ENCODE data around the gene FOXP1. TPM values are rescaled to one million over a fixed set of nuclear protein-coding genes. Genes with fewer than 3 reads are reported as not detected.

Gene FOXP1
- total RNA-seq, 1 donor from 2014 or later, result 195 TPM

GRCh38 chr3:71121429-71122167 is 461.9 kb downstream of the FOXP1 start:
- no peak overlapping the region for H3K4me3 Mint-ChIP-seq (ENCODE audit: unreplicated experiment)
- DNase-seq (ENCODE audit: extremely low spot score, unreplicated experiment), result no peak
- no peak overlapping the region for H3K27ac Mint-ChIP-seq (ENCODE audit: unreplicated experiment)
- TF ChIP-seq CTCF (IDR thresholded peaks at IDR 0.05), result no peak
- no peaks in the 10 kb centered on the region for H3K27me3 Mint-ChIP-seq (ENCODE audit: unreplicated experiment)
- no peaks in the 10 kb centered on the region for H3K9me3 Mint-ChIP-seq (ENCODE audit: unreplicated experiment)
- peaks cover 49% of the 10 kb centered on the region for H3K4me1 Mint-ChIP-seq (ENCODE audit: unreplicated experiment)
- H3K36me3 Mint-ChIP-seq (ENCODE audit: unreplicated experiment), result peaks cover 12% of the 10 kb centered on the region

DNA sequence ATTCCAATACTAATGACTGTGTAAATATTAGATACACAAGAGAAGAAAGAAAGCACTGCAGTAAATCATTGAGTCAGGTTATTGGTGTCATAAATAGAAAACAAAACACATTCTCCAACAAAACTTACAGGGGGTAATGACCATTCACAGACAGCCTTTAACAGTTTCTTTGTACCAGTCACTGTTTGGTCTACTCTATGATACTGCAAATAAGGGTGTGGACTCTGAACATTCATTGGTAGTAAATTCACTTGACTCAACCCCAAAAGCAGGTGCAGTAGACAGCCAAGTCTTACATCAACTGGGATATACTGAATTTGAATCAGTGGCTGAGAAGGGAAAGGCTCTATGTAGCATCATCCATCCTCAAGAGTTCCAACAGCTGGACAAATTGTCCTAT is 463.5 kb downstream of the FOXP1 start:
- no peak overlapping the region for H3K4me3 Mint-ChIP-seq (ENCODE audit: unreplicated experiment)
- H3K36me3 Mint-ChIP-seq (ENCODE audit: unreplicated experiment), result peaks cover 11% of the 10 kb centered on the region
- H3K27ac Mint-ChIP-seq (ENCODE audit: unreplicated experiment), result no peak overlapping the region
- TF ChIP-seq CTCF (IDR thresholded peaks at IDR 0.05), result no peak
- H3K4me1 Mint-ChIP-seq (ENCODE audit: unreplicated experiment), result peaks cover 50% of the 10 kb centered on the region
- no peaks in the 10 kb centered on the region for H3K27me3 Mint-ChIP-seq (ENCODE audit: unreplicated experiment)
- DNase-seq (ENCODE audit: extremely low spot score, unreplicated experiment), result no peak
- no peaks in the 10 kb centered on the region for H3K9me3 Mint-ChIP-seq (ENCODE audit: unreplicated experiment)

- H3K4me1 Mint-ChIP-seq (ENCODE audit: unreplicated experiment), result peaks cover 45% of the 10 kb centered on the region
- H3K36me3 Mint-ChIP-seq (ENCODE audit: unreplicated experiment), result peaks cover 10% of the 10 kb centered on the region
- no peak for TF ChIP-seq CTCF (IDR thresholded peaks at IDR 0.05)
- H3K27me3 Mint-ChIP-seq (ENCODE audit: unreplicated experiment), result no peaks in the 10 kb centered on the region
- H3K27ac Mint-ChIP-seq (ENCODE audit: unreplicated experiment), result peak overlapping the region; percentile 53
- no peaks in the 10 kb centered on the region for H3K9me3 Mint-ChIP-seq (ENCODE audit: unreplicated experiment)
- no peak overlapping the region for H3K4me3 Mint-ChIP-seq (ENCODE audit: unreplicated experiment)
- DNase-seq (ENCODE audit: extremely low spot score, unreplicated experiment), result no peak
These were observed 464.4 kb downstream of the FOXP1 start for GRCh38 chr3:71119171-71119570.

- peaks cover 43% of the 10 kb centered on the region for H3K4me1 Mint-ChIP-seq (ENCODE audit: unreplicated experiment)
- H3K9me3 Mint-ChIP-seq (ENCODE audit: unreplicated experiment), result no peaks in the 10 kb centered on the region
- H3K4me3 Mint-ChIP-seq (ENCODE audit: unreplicated experiment), result no peak overlapping the region
- no peaks in the 10 kb centered on the region for H3K27me3 Mint-ChIP-seq (ENCODE audit: unreplicated experiment)
- TF ChIP-seq CTCF (IDR thresholded peaks at IDR 0.05), result no peak
- peaks cover 10% of the 10 kb centered on the region for H3K36me3 Mint-ChIP-seq (ENCODE audit: unreplicated experiment)
- no peak overlapping the region for H3K27ac Mint-ChIP-seq (ENCODE audit: unreplicated experiment)
- no peak for DNase-seq (ENCODE audit: extremely low spot score, unreplicated experiment)
These were observed 465.1 kb downstream of the FOXP1 start for GRCh38 chr3:71118436-71118835.

GRCh38 chr3:71117572-71118247 is 465.8 kb downstream of the FOXP1 start:
- Mint-ChIP-seq H3K27me3 (ENCODE audit: unreplicated experiment) (no peaks in the 10 kb centered on the region), H3K27ac (ENCODE audit: unreplicated experiment) (peak overlapping the region; percentile 77), H3K4me3 (ENCODE audit: unreplicated experiment) (no peak overlapping the region), H3K4me1 (ENCODE audit: unreplicated experiment) (peaks cover 42% of the 10 kb centered on the region), H3K36me3 (ENCODE audit: unreplicated experiment) (peaks cover 12% of the 10 kb centered on the region), H3K9me3 (ENCODE audit: unreplicated experiment) (no peaks in the 10 kb centered on the region)
- no peak for TF ChIP-seq CTCF (IDR thresholded peaks at IDR 0.05)
- DNase-seq (ENCODE audit: extremely low spot score, unreplicated experiment), result no peak
